DND-41 (cell line): ENCODE data around the gene FRG2C.
"Not testable (repeated sequence)": the region's sequence is repeated elsewhere in the genome, so short reads cannot be mapped to it uniquely, and the experiment has no call there.

Experiments
- ATAC-seq: fragments of 200-7000 bp; cut with Tn5 transposase; 3 replicates; pipeline ENCODE4 v1.9.1; 2021; ENCODE audit warnings: low read depth; ENCODE audit not compliant: insufficient read depth
- DNase-seq: peaks from one replicate; pipeline ENCODE4 v3.0.0-alpha.2; 2020
- H2AFZ ChIP-seq: 2 replicates; pipeline ENCODE4 v1.6.0; 2012; ENCODE audit warnings: low read depth, low read length
- H3K27ac ChIP-seq: 2 replicates; pipeline ENCODE4 v1.5.1; 2012; ENCODE audit warnings: low read length, inconsistent platforms
- H3K27me3 ChIP-seq: fragments of 200-600 bp; sonication (generic); 2 replicates; pipeline ENCODE4 v1.6.0; 2012; ENCODE audit warnings: low read length, mild to moderate bottlenecking, inconsistent platforms; ENCODE audit not compliant: insufficient read depth, poor library complexity
- H3K36me3 ChIP-seq: 2 replicates; pipeline ENCODE4 v1.5.1; 2012; ENCODE audit warnings: low read length, inconsistent platforms; ENCODE audit not compliant: insufficient read depth
- H3K4me1 ChIP-seq: 2 replicates; pipeline ENCODE4 v1.5.1; 2012; ENCODE audit warnings: mild to moderate bottlenecking, low read length; ENCODE audit not compliant: insufficient read depth
- H3K4me2 ChIP-seq: 2 replicates; pipeline ENCODE4 v1.6.0; 2012; ENCODE audit warnings: mild to moderate bottlenecking, moderate library complexity, low read length, inconsistent platforms; ENCODE audit not compliant: insufficient read depth
- H3K4me3 ChIP-seq, 2 experiments: fragments of 200-600 bp in 1 of 2; shearing (Covaris generic) in 1 of 2; 2 replicates each; pipeline ENCODE4 v1.5.1; 2012 to 2016; ENCODE audit warnings: inconsistent platforms in 2 of 2, low read length in 2 of 2, mild to moderate bottlenecking in 2 of 2, low read depth in 1 of 2, moderate library complexity in 1 of 2
- H3K79me2 ChIP-seq: 2 replicates; pipeline ENCODE4 v1.6.0; 2012; ENCODE audit warnings: low read length, inconsistent platforms; ENCODE audit not compliant: insufficient read depth
- H3K9ac ChIP-seq: 2 replicates; pipeline ENCODE4 v1.6.0; 2012; ENCODE audit warnings: low read depth, mild to moderate bottlenecking, inconsistent platforms, low read length, moderate library complexity
- H3K9me3 ChIP-seq: 2 replicates; pipeline ENCODE4 v1.5.1; 2012; ENCODE audit warnings: low read length, moderate library complexity, mild to moderate bottlenecking, inconsistent platforms; ENCODE audit not compliant: insufficient read depth, severe bottlenecking
- H4K20me1 ChIP-seq: 2 replicates; pipeline ENCODE4 v1.6.0; 2012; ENCODE audit warnings: low read length; ENCODE audit not compliant: insufficient read depth
- EZH2 ChIP-seq: IDR thresholded peaks from 3 replicates; pipeline ENCODE4 v1.6.1; 2012; ENCODE audit warnings: borderline replicate concordance, low read depth, mild to moderate bottlenecking, moderate library complexity, low read length, inconsistent platforms; ENCODE audit not compliant: severe bottlenecking
- TF ChIP-seq, protein P1 (sequence below): IDR thresholded peaks from 2 replicates; pipeline ENCODE4 v1.5.1; 2012; ENCODE audit warnings: borderline replicate concordance, low read length, moderate library complexity, mild to moderate bottlenecking; ENCODE audit not compliant: poor library complexity, severe bottlenecking; ENCODE audit errors: extremely low read depth

The FRG2C gene

GRCh38 chr3:75650191-75650590 lies 13.9 kb upstream of the FRG2C start:
- ATAC-seq = no peak
- no peak for TF ChIP-seq EZH2

DNA sequence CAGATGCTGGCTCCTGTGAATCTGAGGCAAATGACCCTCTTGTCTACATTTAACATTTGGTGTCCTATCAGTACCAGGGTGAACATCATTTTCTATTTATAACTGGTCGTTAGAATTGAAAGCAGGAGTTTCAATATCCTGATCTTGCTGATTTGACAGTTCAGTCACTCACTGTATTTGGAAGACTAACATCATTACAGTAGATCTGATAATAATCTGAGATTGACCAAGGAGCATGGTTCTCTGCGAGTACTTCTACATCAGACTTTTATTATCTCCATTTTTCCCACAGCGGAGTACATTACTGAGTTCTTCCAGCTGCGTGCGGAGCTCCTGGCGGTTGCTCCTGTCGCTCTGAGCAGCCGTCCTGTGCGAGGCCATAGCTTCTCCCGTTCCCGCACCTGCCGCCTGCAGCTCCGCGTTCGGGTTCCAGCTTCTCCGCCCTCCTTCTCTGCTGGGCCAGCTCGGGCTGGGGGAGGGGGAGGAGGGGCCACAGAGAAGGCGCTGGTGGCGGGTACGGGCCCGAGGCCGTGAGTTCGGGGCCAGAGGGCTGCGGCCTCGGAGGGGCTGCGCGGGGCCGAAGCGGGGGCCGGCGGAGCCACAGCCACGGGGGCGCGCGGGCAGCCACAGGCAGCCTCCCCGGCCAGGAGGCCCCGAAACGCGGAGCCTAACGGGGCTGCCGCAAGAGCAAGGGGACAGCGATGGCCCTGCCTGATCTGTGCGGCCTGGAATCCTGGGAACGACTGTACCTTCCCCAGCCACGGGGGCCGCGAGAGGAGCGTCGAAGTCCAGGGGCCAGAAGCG lies 8.8 kb upstream of the FRG2C start:
- not testable (repeated sequence) for H3K4me3 ChIP-seq, H3K79me2 ChIP-seq, DNase-seq, H2AFZ ChIP-seq, H3K27me3 ChIP-seq, H3K4me2 ChIP-seq, H3K36me3 ChIP-seq, H3K9me3 ChIP-seq, H3K9ac ChIP-seq, H4K20me1 ChIP-seq, ATAC-seq, H3K4me1 ChIP-seq, H3K27ac ChIP-seq

More at GRCh38 chr3:75650191-75650590, 13.9 kb upstream of the FRG2C start:
- H3K4me1 ChIP-seq = no peaks in the 10 kb centered on the region
- no peaks in the 10 kb centered on the region for H3K9me3 ChIP-seq
- H3K79me2 ChIP-seq = no peaks in the 10 kb centered on the region
- no peak overlapping the region for H3K4me3 ChIP-seq
- H3K4me2 ChIP-seq = no peak overlapping the region
- no peak overlapping the region for H3K9ac ChIP-seq
- no peaks in the 10 kb centered on the region for H3K36me3 ChIP-seq
- no peak for DNase-seq
- no peak overlapping the region for H2AFZ ChIP-seq
- no peak overlapping the region for H3K27ac ChIP-seq
- no peaks in the 10 kb centered on the region for H4K20me1 ChIP-seq
- no peaks in the 10 kb centered on the region for H3K27me3 ChIP-seq

DNA sequence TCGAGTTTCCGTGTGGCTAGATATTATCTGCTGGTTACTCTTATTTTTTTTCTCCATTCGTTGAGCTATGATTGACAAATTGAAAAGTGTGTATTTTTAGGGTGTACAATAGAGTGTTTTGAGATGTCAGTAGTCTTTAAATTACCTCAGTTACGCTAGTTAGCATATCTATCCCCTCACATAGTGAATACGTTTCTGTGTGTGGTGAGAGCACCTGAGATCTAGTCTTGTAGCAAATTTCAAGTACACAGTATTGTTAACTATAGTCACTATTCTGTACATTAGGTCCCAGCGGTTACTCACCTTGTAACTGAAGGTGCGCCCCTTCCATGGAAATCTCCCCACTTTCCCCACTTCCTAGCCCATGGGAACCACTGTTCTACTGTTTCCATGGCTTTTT lies 8.2 kb upstream of the FRG2C start:
- not testable (repeated sequence) for H2AFZ ChIP-seq, H3K27me3 ChIP-seq, H3K9me3 ChIP-seq, H3K9ac ChIP-seq, H3K36me3 ChIP-seq, ATAC-seq, H4K20me1 ChIP-seq, H3K4me1 ChIP-seq, H3K4me3 ChIP-seq, H3K4me2 ChIP-seq, H3K27ac ChIP-seq, H3K79me2 ChIP-seq, DNase-seq

DNA sequence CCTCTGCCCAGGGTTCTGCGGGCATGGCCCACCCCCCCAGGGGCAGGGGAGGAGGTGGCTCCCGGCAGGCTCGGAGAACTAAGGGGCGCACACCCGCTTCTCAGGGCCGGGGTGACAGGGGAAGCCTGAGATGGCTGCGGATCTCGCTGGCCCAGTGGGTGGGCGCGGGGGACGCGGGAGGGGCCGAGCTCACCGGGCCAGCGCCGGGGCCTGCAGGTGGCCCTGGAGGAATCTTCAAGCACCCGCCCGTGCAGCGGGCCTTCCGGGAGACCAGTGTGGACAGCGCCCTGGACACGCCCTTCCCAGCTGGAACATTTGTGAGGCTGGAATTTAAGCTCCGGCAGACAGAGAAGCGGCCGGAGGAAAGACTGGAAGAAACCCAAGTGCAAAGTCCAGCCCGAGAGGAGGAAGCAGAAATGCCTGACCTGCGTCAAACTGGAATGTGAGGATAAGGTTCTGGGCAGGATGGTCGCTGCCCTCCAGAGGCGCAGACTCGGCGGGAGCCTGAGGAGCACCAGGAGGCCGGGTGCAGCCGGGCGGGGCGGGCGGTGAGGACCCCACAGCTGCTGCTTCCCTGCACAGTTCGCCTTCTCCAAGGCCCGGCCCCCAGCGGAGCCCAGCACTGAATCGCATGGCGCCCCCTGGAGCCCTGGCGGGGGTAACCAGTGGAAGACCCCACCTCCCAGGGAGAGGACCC lies 5.6 kb upstream of the FRG2C start:
- not testable (repeated sequence) for H3K4me1 ChIP-seq, H4K20me1 ChIP-seq, H3K79me2 ChIP-seq, H3K27me3 ChIP-seq, H3K9me3 ChIP-seq, H3K36me3 ChIP-seq
- ATAC-seq (peak; percentile 83), DNase-seq (peak; percentile 76)
- peak overlapping the region; percentile 52 for H3K4me2 ChIP-seq
- peak overlapping the region; percentile 76 for H2AFZ ChIP-seq
- H3K4me3 ChIP-seq = peak overlapping the region; percentile 34 to 70; a peak in 3 of 4 replicates
- H3K9ac ChIP-seq = peak overlapping the region; percentile 59
- H3K27ac ChIP-seq = peak overlapping the region; percentile 40; the same call in 1 of the 2 replicates
- TF ChIP-seq, protein P1, sequence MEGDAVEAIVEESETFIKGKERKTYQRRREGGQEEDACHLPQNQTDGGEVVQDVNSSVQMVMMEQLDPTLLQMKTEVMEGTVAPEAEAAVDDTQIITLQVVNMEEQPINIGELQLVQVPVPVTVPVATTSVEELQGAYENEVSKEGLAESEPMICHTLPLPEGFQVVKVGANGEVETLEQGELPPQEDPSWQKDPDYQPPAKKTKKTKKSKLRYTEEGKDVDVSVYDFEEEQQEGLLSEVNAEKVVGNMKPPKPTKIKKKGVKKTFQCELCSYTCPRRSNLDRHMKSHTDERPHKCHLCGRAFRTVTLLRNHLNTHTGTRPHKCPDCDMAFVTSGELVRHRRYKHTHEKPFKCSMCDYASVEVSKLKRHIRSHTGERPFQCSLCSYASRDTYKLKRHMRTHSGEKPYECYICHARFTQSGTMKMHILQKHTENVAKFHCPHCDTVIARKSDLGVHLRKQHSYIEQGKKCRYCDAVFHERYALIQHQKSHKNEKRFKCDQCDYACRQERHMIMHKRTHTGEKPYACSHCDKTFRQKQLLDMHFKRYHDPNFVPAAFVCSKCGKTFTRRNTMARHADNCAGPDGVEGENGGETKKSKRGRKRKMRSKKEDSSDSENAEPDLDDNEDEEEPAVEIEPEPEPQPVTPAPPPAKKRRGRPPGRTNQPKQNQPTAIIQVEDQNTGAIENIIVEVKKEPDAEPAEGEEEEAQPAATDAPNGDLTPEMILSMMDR = peak; percentile 56

- not testable (repeated sequence) for H3K9me3 ChIP-seq, H3K79me2 ChIP-seq, H2AFZ ChIP-seq, ATAC-seq, H3K4me1 ChIP-seq, H4K20me1 ChIP-seq, H3K27me3 ChIP-seq, DNase-seq, H3K36me3 ChIP-seq, H3K27ac ChIP-seq
- H3K9ac ChIP-seq = peak overlapping the region; percentile 59
- peak overlapping the region; percentile 52; the same call in 1 of the 2 replicates for H3K4me2 ChIP-seq
- H3K4me3 ChIP-seq = peak overlapping the region; percentile 34 to 70; a peak in 2 of 4 replicates
These were observed 5.1 kb upstream of the FRG2C start for GRCh38 chr3:75659108-75659433.

DNA sequence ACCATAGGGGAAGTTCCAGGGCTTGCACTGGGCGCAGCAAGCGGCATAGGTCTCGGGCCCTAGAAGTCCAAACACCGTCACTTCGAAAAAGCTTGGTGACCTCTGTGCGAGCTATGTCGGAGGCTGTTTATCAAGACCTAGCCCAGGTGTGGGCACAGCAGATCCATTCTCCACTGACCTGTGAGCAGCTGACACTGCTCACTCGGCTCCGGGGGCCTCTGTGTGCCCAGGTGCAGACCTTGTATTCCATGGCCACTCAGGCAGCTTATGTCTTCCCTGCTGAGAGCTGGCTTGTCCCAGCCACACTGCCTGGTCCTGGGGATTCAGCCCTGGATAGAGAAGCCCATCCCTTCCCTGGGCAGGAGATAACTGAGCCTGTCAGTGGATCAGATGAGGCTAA lies 1.5 kb downstream of the FRG2C start:
- peaks cover 14% of the 10 kb centered on the region for H3K9me3 ChIP-seq
- not testable (repeated sequence) for H3K79me2 ChIP-seq, H3K27ac ChIP-seq, H3K4me2 ChIP-seq, H4K20me1 ChIP-seq, H3K9ac ChIP-seq, H3K27me3 ChIP-seq, H3K36me3 ChIP-seq, DNase-seq, H3K4me3 ChIP-seq, H3K4me1 ChIP-seq, ATAC-seq, H2AFZ ChIP-seq
